Mesendoderm (in vitro differentiated cells): ENCODE data around the gene ELOVL1.
A peak's percentile ranks its signal among the peaks of the same experiment; 100 is the strongest.

Experiments
- DNase-seq: peaks from one replicate; pipeline ENCODE4 v3.0.0; 2013
- H2AK5ac ChIP-seq: 2 replicates; pipeline ENCODE4 v1.6.1; 2013; ENCODE audit warnings: low read length, inconsistent platforms
- H2BK120ac ChIP-seq: 2 replicates; pipeline ENCODE4 v1.6.1; 2013; ENCODE audit warnings: low read depth, mild to moderate bottlenecking, low read length, moderate library complexity, mixed read lengths
- H2BK15ac ChIP-seq: replicated peaks from 2 replicates; pipeline ENCODE4 v1.6.1; 2013; ENCODE audit warnings: low read depth, mild to moderate bottlenecking, moderate library complexity
- H2BK5ac ChIP-seq: 2 replicates; pipeline ENCODE4 v1.6.1; 2013; ENCODE audit warnings: low read length, inconsistent platforms
- H3K18ac ChIP-seq: 2 replicates; pipeline ENCODE4 v1.6.1; 2013; ENCODE audit warnings: mild to moderate bottlenecking, low read length, mixed read lengths
- H3K23ac ChIP-seq: one replicate; pipeline ENCODE4 v1.6.1; 2013; ENCODE audit warnings: low read length
- H3K27ac ChIP-seq: 2 replicates; pipeline ENCODE4 v1.5.1; 2013; ENCODE audit warnings: low read depth, mild to moderate bottlenecking, inconsistent platforms, low read length, moderate library complexity
- H3K27me3 ChIP-seq: 2 replicates; pipeline ENCODE4 v1.6.1; 2013; ENCODE audit warnings: low read length, control low read depth, mild to moderate bottlenecking, inconsistent platforms; ENCODE audit not compliant: insufficient read depth, poor library complexity
- H3K36me3 ChIP-seq: 2 replicates; pipeline ENCODE4 v1.6.1; 2013; ENCODE audit warnings: low read length, inconsistent platforms; ENCODE audit not compliant: control insufficient read depth, insufficient read depth
- H3K4ac ChIP-seq: one replicate; pipeline ENCODE4 v1.6.1; 2013; ENCODE audit warnings: low read depth, mild to moderate bottlenecking, low read length, moderate library complexity
- H3K4me1 ChIP-seq: 2 replicates; pipeline ENCODE4 v1.6.1; 2013; ENCODE audit warnings: low read depth, low read length, inconsistent platforms; ENCODE audit not compliant: control insufficient read depth
- H3K4me2 ChIP-seq: 2 replicates; pipeline ENCODE4 v1.6.1; 2013; ENCODE audit warnings: low read length
- H3K4me3 ChIP-seq: 2 replicates; pipeline ENCODE4 v1.5.1; 2013; ENCODE audit warnings: mild to moderate bottlenecking, low read length
- H3K56ac ChIP-seq: one replicate; pipeline ENCODE4 v1.6.1; 2013; ENCODE audit warnings: low read length
- H3K79me1 ChIP-seq: 2 replicates; pipeline ENCODE4 v1.6.1; 2013; ENCODE audit warnings: low read length, inconsistent platforms
- H3K79me2 ChIP-seq: 2 replicates; pipeline ENCODE4 v1.6.1; 2013; ENCODE audit warnings: mild to moderate bottlenecking, low read length; ENCODE audit not compliant: control insufficient read depth, insufficient read depth
- H3K9ac ChIP-seq: 2 replicates; pipeline ENCODE4 v1.6.1; 2013; ENCODE audit warnings: low read length, inconsistent platforms
- H4K5ac ChIP-seq: one replicate; pipeline ENCODE4 v1.6.1; 2013; ENCODE audit warnings: low read length
- H4K8ac ChIP-seq: one replicate; pipeline ENCODE4 v1.6.1; 2013; ENCODE audit warnings: low read depth, mild to moderate bottlenecking, control low read depth, low read length, moderate library complexity
- WGBS: extraction: QIAGEN DNeasy Blood & Tissue Kit; methylation state at CpG from one replicate; pipeline ENCODE4 v1.1.7; 2013; ENCODE audit warnings: low lambda C conversion rate, missing lambda C conversion rate; ENCODE audit not compliant: insufficient coverage; ENCODE audit errors: extremely low coverage; 5-methylcytosine and 5-hydroxymethylcytosine counted together

Gene ELOVL1

DNA sequence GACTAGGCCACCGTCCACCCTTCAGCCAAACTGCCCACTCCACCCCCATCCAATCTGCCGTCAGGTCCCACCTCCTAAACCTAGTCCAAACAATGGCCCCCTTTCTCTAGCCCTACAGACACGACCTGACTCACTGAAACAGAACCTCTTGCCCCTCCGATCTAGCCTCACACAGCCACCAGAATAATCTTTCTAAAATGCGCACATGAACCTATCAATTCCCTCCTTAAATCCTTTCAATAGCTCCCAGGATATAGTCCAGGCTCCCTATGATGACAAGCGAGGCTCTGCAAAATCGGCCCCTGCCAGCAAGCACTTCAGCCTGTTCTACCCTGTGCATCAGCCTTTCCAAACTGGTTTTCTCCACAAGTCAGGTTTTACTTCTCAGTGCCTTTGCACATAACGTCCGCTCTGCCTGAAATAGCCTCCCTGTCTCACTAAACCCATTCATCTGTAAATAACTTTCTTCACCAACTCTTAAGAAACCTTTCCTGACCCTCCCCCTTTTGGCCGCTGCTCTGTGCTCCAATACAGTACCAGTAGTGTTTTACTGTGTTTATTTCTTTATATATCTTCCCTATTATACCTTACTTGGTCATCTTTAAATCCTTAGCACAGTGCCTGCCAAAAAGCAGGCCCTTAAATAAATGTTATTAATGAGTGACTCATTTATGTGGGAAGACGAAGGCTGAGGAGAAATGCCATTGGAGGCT is 18.1 kb downstream of the ELOVL1 start:
- peak overlapping the region; percentile 17 for H3K4ac ChIP-seq
- H3K18ac ChIP-seq, result peak overlapping the region; percentile 13
- H2BK120ac ChIP-seq, result no peak overlapping the region
- H3K79me1 ChIP-seq, result no peaks in the 10 kb centered on the region
- peaks cover 7% of the 10 kb centered on the region for H3K4me1 ChIP-seq
- H3K27ac ChIP-seq, result peak overlapping the region; percentile 99
- no CpG with 5 or more reads among the region's 11 CpGs for WGBS
- DNase-seq, result no peak
- no peaks in the 10 kb centered on the region for H3K79me2 ChIP-seq
- peak overlapping the region; percentile 55 for H3K4me2 ChIP-seq
- peak overlapping the region; percentile 52 for H3K9ac ChIP-seq
- H3K23ac ChIP-seq, result no peak overlapping the region
- no peak overlapping the region for H3K4me3 ChIP-seq
- peak overlapping the region; percentile 29 for H2AK5ac ChIP-seq
- no peaks in the 10 kb centered on the region for H3K27me3 ChIP-seq
- peak overlapping the region; percentile 84 for H3K56ac ChIP-seq
- H2BK15ac ChIP-seq, result no peak overlapping the region
- no peaks in the 10 kb centered on the region for H3K36me3 ChIP-seq
- H4K5ac ChIP-seq, result peak overlapping the region; percentile 86
- peak overlapping the region; percentile 18 for H2BK5ac ChIP-seq
- no peak overlapping the region for H4K8ac ChIP-seq

DNA sequence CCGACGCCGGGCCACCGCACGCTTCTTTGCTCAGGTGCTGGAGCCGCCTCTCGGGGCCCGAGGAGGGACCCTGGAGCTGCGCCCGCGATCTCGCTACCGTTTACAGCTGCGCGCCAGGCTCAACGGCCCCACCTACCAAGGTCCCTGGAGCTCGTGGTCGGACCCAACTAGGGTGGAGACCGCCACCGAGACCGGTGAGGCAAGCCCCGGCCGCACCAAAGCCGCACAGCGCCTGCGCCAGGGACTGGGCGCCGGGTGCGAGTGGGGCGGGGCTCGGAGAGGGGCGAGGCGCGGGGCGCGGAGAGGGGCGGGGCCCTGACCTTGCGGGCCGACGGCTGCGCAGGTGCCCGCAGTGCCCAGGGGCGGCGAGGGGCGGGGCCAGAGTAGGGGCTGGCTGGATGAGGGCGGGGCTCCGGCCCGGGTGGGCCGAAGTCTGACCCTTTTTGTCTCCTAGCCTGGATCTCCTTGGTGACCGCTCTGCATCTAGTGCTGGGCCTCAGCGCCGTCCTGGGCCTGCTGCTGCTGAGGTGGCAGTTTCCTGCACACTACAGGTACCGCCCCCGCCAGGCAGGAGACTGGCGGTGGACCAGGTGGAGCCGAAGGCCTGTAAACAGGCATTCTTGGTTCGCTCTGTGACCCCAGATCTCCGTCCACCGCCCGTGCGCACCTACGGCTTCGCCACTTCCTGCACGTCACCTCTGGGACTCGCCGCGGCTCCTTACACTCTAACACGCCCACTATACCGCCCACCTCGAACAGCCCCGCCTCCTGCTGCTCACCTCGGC is 18.8 kb downstream of the ELOVL1 start:
- H3K79me1 ChIP-seq, result no peaks in the 10 kb centered on the region
- no peak overlapping the region for H4K8ac ChIP-seq
- H3K4ac ChIP-seq, result peak overlapping the region; percentile 91
- H2BK120ac ChIP-seq, result peak overlapping the region; percentile 47
- H3K56ac ChIP-seq, result peak overlapping the region; percentile 99
- H3K79me2 ChIP-seq, result no peaks in the 10 kb centered on the region
- peak overlapping the region; percentile 93 for H2BK5ac ChIP-seq
- H3K9ac ChIP-seq, result peak overlapping the region; percentile 92
- H4K5ac ChIP-seq, result no peak overlapping the region
- peak overlapping the region; percentile 99 for H3K27ac ChIP-seq
- H3K4me1 ChIP-seq, result peaks cover 7% of the 10 kb centered on the region
- WGBS, result no CpG with 5 or more reads among the region's 72 CpGs
- peak overlapping the region; percentile 85 for H3K4me2 ChIP-seq
- H2BK15ac ChIP-seq, result no peak overlapping the region
- DNase-seq, result peak; percentile 95
- H3K27me3 ChIP-seq, result no peaks in the 10 kb centered on the region
- no peaks in the 10 kb centered on the region for H3K36me3 ChIP-seq
- H2AK5ac ChIP-seq, result no peak overlapping the region
- no peak overlapping the region for H3K23ac ChIP-seq
- peak overlapping the region; percentile 68 for H3K4me3 ChIP-seq
- peak overlapping the region; percentile 91 for H3K18ac ChIP-seq

DNA sequence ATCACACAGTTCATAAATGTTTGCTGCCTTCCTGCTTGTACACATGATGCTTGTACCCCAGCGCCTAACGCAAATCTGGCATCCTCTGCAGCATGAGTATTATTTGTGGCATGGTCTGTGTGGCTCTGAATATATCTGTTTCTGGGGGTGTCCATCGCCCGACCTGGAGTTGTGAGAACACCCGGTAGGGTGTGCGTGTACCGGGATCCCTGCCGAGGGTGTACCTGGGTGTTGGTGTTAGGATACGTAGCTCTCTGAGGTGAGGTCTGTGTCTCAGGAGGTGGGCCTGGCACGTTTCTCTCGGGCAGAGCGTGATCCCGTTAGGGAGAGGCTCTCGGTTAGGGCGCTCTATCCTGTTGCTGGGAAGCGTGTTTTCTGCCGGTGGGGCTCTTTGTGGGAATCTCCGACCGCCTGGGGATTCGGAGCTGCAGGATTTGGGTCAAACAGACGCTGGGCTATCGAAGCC is 19.4 kb downstream of the ELOVL1 start:
- Histone ChIP-seq H3K79me1 (no peaks in the 10 kb centered on the region), H3K36me3 (no peaks in the 10 kb centered on the region), H3K4me2 (peak overlapping the region; percentile 76), H3K4ac (peak overlapping the region; percentile 91), H3K56ac (peak overlapping the region; percentile 89), H2AK5ac (no peak overlapping the region), H4K8ac (no peak overlapping the region), H3K27ac (peak overlapping the region; percentile 71), H2BK15ac (no peak overlapping the region), H3K18ac (peak overlapping the region; percentile 91), H2BK5ac (no peak overlapping the region), H3K9ac (peak overlapping the region; percentile 85), H4K5ac (no peak overlapping the region), H2BK120ac (no peak overlapping the region), H3K4me3 (peak overlapping the region; percentile 37), H3K4me1 (peaks cover 7% of the 10 kb centered on the region), H3K79me2 (no peaks in the 10 kb centered on the region), H3K23ac (no peak overlapping the region), H3K27me3 (no peaks in the 10 kb centered on the region)
- WGBS, result no CpG with 5 or more reads among the region's 22 CpGs
- no peak for DNase-seq

DNA sequence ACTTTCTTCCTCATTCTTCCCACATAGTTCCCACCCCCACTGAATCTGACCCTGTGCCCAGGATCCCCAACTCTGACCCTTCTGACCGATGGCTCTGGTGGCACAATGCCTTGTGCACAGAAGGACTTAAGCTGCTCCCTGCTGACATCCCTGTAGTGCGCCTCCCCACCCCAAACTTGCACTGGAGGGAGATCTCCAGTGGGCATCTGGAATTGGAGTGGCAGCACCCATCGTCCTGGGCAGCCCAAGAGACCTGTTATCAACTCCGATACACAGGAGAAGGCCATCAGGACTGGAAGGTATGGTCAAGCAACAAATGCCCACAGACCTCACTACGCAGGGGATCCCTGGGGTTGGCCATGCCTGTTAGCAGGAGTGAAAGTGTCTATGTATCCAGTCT is 21.2 kb downstream of the ELOVL1 start:
- Histone ChIP-seq H3K79me1 (no peaks in the 10 kb centered on the region), H2BK5ac (no peak overlapping the region), H3K4ac (no peak overlapping the region), H3K4me3 (no peak overlapping the region), H4K5ac (no peak overlapping the region), H3K9ac (no peak overlapping the region), H3K4me1 (peaks cover 7% of the 10 kb centered on the region), H3K27ac (no peak overlapping the region), H3K4me2 (no peak overlapping the region), H2BK15ac (no peak overlapping the region), H3K79me2 (no peaks in the 10 kb centered on the region), H3K56ac (no peak overlapping the region), H4K8ac (no peak overlapping the region), H2AK5ac (no peak overlapping the region), H3K23ac (no peak overlapping the region), H3K18ac (no peak overlapping the region), H3K36me3 (no peaks in the 10 kb centered on the region), H2BK120ac (no peak overlapping the region), H3K27me3 (no peaks in the 10 kb centered on the region)
- WGBS, result no CpG with 5 or more reads among the region's 5 CpGs
- DNase-seq, result no peak

DNA sequence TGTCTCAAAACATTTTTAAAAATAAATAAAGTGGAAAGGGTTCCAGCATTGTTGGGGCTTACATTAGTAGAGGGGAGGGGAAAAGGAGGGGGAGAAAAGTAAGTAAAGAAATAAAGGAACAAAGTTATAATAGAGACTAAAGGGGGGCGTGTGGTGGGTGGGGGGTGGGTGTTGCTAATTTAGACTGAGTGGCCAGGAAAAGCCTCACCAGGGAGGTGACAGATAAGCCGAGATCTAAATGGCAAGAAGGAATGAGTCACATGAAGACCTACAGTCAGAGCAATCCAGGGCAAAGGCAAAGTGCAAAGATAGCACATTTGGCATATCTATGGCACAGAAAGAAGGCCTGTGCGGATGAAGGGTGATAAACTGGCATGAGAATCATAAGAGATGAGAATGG is 22.7 kb downstream of the ELOVL1 start:
- no peak overlapping the region for H3K18ac ChIP-seq
- no peak overlapping the region for H3K9ac ChIP-seq
- H3K36me3 ChIP-seq, result no peaks in the 10 kb centered on the region
- no peak overlapping the region for H3K27ac ChIP-seq
- H3K4ac ChIP-seq, result no peak overlapping the region
- no peak overlapping the region for H3K4me2 ChIP-seq
- no CpG with 5 or more reads among the region's 3 CpGs for WGBS
- H2AK5ac ChIP-seq, result no peak overlapping the region
- no peaks in the 10 kb centered on the region for H3K79me2 ChIP-seq
- peaks cover 7% of the 10 kb centered on the region for H3K4me1 ChIP-seq
- no peak overlapping the region for H3K23ac ChIP-seq
- H2BK5ac ChIP-seq, result no peak overlapping the region
- no peak overlapping the region for H4K8ac ChIP-seq
- no peaks in the 10 kb centered on the region for H3K79me1 ChIP-seq
- DNase-seq, result peak; percentile 48
- no peaks in the 10 kb centered on the region for H3K27me3 ChIP-seq
- H2BK15ac ChIP-seq, result no peak overlapping the region
- no peak overlapping the region for H2BK120ac ChIP-seq
- no peak overlapping the region for H3K4me3 ChIP-seq
- no peak overlapping the region for H3K56ac ChIP-seq
- no peak overlapping the region for H4K5ac ChIP-seq
